ENCODE measurements around the gene TMEM8B.
A peak's percentile ranks its signal among the peaks of the same experiment; 100 is the strongest.

Gene TMEM8B

DNA sequence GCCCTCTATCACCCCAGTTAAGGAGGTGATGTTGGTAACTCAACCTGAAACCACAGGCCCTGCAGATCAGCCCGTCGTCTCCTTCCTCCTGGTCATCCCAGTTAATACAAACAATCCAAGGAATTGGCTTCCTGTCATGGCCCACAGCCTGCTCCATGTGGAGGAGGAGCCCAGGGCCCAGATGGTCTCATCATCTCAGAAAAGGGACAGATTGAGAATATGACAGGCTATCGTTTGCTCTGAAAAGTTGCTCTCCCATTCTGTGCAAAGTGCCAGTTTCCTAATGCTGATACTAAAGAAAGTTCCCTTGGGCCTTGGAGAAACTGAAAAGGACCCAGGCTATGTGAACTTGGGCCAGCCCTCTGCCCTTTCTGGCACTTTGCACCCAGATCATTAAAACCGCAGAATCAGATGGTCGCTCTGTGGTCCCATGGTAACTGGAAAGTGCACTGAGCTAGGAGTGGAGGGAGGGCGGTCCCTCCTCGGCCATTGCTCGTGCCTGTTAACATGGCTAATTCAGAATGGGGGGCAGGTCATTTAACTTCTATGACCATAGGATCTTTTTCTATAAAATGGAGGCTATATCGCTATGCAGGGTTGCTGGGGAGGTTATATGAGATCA lies 79.6 kb downstream of the TMEM8B start:
- Histone ChIP-seq H3F3A (ENCODE audit: low read depth) (peaks cover 7% of the 10 kb centered on the region), H3K36me3 (ENCODE audit: insufficient read depth, low read length) (no peaks in the 10 kb centered on the region), H3K4me2 (ENCODE audit: low read depth, low read length, poor library complexity, severe bottlenecking) (no peak overlapping the region), H3K79me2 (ENCODE audit: insufficient read depth, low read length) (no peaks in the 10 kb centered on the region), H2AFZ (ENCODE audit: low read length) (no peak overlapping the region), H4K20me1 (ENCODE audit: insufficient read depth, low read length, poor library complexity, severe bottlenecking) (no peaks in the 10 kb centered on the region), H3K4me1 (ENCODE audit: insufficient read depth, low read length, poor library complexity, severe bottlenecking) (peaks cover 20% of the 10 kb centered on the region), H3K27me3 (ENCODE audit: insufficient read depth, low read length, poor library complexity, severe bottlenecking) (no peaks in the 10 kb centered on the region), H3K9me2 (replicated peaks; ENCODE audit: low read depth, low read length) (no peaks in the 10 kb centered on the region), H3K9ac (ENCODE audit: low read depth, low read length, poor library complexity, severe bottlenecking) (no peak overlapping the region), H3K4me3 (ENCODE audit: low read length, poor library complexity, severe bottlenecking) (no peak overlapping the region), H3K9me3 (ENCODE audit: insufficient read depth, low read depth, low read length) (no peaks in the 10 kb centered on the region)
- TF ChIP-seq EZH2phosphoT487 (IDR thresholded peaks at IDR 0.05; ENCODE audit: borderline replicate concordance) (no peak), CTCF (conservative IDR thresholded peaks at IDR 0.05; ENCODE audit: low read length) (no peak)

GRCh38 chr9:35909274-35909673 lies 80.2 kb downstream of the TMEM8B start, which contains the start of gene SPAAR:
TSS of gene SPAAR (plus strand) at chr9:35909490. CDS start at chr9:35910464, 974 bp downstream.
- Histone ChIP-seq H3K9ac (ENCODE audit: low read depth, low read length, poor library complexity, severe bottlenecking) (no peak within 1 kb of the TSS), H3K4me1 (ENCODE audit: insufficient read depth, low read length, poor library complexity, severe bottlenecking) (peaks cover 20% of the 10 kb centered on the region), H3K79me2 (ENCODE audit: insufficient read depth, low read length) (no peaks in the 10 kb centered on the region), H3K9me2 (replicated peaks; ENCODE audit: low read depth, low read length) (no peaks in the 10 kb centered on the region), H3K36me3 (ENCODE audit: insufficient read depth, low read length) (no peaks in the 10 kb centered on the region), H3F3A (ENCODE audit: low read depth) (peaks cover 7% of the 10 kb centered on the region), H2AFZ (ENCODE audit: low read length) (no peak within 1 kb of the TSS), H3K4me3 (ENCODE audit: low read length, poor library complexity, severe bottlenecking) (no peak within 1 kb of the TSS), H3K9me3 (ENCODE audit: insufficient read depth, low read depth, low read length) (no peaks in the 10 kb centered on the region), H3K4me2 (ENCODE audit: low read depth, low read length, poor library complexity, severe bottlenecking) (no peak within 1 kb of the TSS), H3K27me3 (ENCODE audit: insufficient read depth, low read length, poor library complexity, severe bottlenecking) (no peaks in the 10 kb centered on the region), H4K20me1 (ENCODE audit: insufficient read depth, low read length, poor library complexity, severe bottlenecking) (no peaks in the 10 kb centered on the region)
- no peak for TF ChIP-seq EZH2phosphoT487 (IDR thresholded peaks at IDR 0.05; ENCODE audit: borderline replicate concordance)
- no peak for TF ChIP-seq CTCF (conservative IDR thresholded peaks at IDR 0.05; ENCODE audit: low read length)

- TF ChIP-seq CTCF (conservative IDR thresholded peaks at IDR 0.05; ENCODE audit: low read length), result no peak
- Histone ChIP-seq H3K4me2 (ENCODE audit: low read depth, low read length, poor library complexity, severe bottlenecking) (peak overlapping the region; percentile 45), H3K4me1 (ENCODE audit: insufficient read depth, low read length, poor library complexity, severe bottlenecking) (peaks cover 20% of the 10 kb centered on the region), H3K79me2 (ENCODE audit: insufficient read depth, low read length) (no peaks in the 10 kb centered on the region), H3K9me3 (ENCODE audit: insufficient read depth, low read depth, low read length) (no peaks in the 10 kb centered on the region), H3K36me3 (ENCODE audit: insufficient read depth, low read length) (no peaks in the 10 kb centered on the region), H3K9ac (ENCODE audit: low read depth, low read length, poor library complexity, severe bottlenecking) (no peak overlapping the region), H3K4me3 (ENCODE audit: low read length, poor library complexity, severe bottlenecking) (no peak overlapping the region), H2AFZ (ENCODE audit: low read length) (no peak overlapping the region), H3K9me2 (replicated peaks; ENCODE audit: low read depth, low read length) (no peaks in the 10 kb centered on the region), H3K27me3 (ENCODE audit: insufficient read depth, low read length, poor library complexity, severe bottlenecking) (no peaks in the 10 kb centered on the region), H4K20me1 (ENCODE audit: insufficient read depth, low read length, poor library complexity, severe bottlenecking) (no peaks in the 10 kb centered on the region), H3F3A (ENCODE audit: low read depth) (peaks cover 7% of the 10 kb centered on the region)
These were observed 80.9 kb downstream of the TMEM8B start for GRCh38 chr9:35909687-35910612.

Measured in Loucy (cell line).